ENCODE measurements around the gene LDLRAD2. TPM values are rescaled to one million over a fixed set of nuclear protein-coding genes. Genes with fewer than 3 reads are reported as not detected.
"Not testable (repeated sequence)": the region's sequence is repeated elsewhere in the genome, so short reads cannot be mapped to it uniquely, and the experiment has no call there.

The LDLRAD2 gene
- total RNA-seq, 1 donor from 2014 or later, result 0.38 TPM

- DNase-seq (peak; percentile 99), ATAC-seq (peak; percentile 94)
- no peak for TF ChIP-seq CTCF (IDR thresholded peaks at IDR 0.05)
- no peaks in the 10 kb centered on the region for H3K36me3 ChIP-seq
- no peaks in the 10 kb centered on the region for H3K27me3 ChIP-seq
- intact Hi-C loops (cut with DNase I), result no loop called here
- H3K9me3 ChIP-seq, result no peaks in the 10 kb centered on the region
- H3K27ac ChIP-seq, result peak within 1 kb of the TSS; percentile 100
- peak within 1 kb of the TSS; percentile 99 for H3K4me3 ChIP-seq
- H3K4me1 ChIP-seq, result peaks cover 24% of the 10 kb centered on the region
Observed at GRCh38 chr1:21782868-21783678, 29.0 kb upstream of the LDLRAD2 start, which contains the start of gene USP48. Gene USP48 (minus strand): TSS chr1:21783149. CDS start chr1:21782957, 192 bp downstream.

- Histone ChIP-seq H3K36me3 (no peaks in the 10 kb centered on the region), H3K27ac (peak overlapping the region; percentile 100), H3K4me3 (peak overlapping the region; percentile 99), H3K27me3 (no peaks in the 10 kb centered on the region), H3K9me3 (no peaks in the 10 kb centered on the region), H3K4me1 (peaks cover 24% of the 10 kb centered on the region)
- no peak for TF ChIP-seq CTCF (IDR thresholded peaks at IDR 0.05)
- ATAC-seq (no peak), DNase-seq (peak; percentile 66)
- intact Hi-C loops (cut with DNase I), result no loop called here
Observed at GRCh38 chr1:21783679-21784603, 28.1 kb upstream of the LDLRAD2 start.

GRCh38 chr1:21785764-21786163 is 26.3 kb upstream of the LDLRAD2 start:
- not testable (repeated sequence) for ATAC-seq, H3K27me3 ChIP-seq
- H3K4me1 ChIP-seq, result peaks cover 11% of the 10 kb centered on the region

GRCh38 chr1:21786640-21787039 is 25.4 kb upstream of the LDLRAD2 start:
- Histone ChIP-seq H3K4me1 (peaks cover 2% of the 10 kb centered on the region), H3K27me3 (no peaks in the 10 kb centered on the region), H3K9me3 (no peaks in the 10 kb centered on the region), H3K4me3 (no peak overlapping the region), H3K27ac (no peak overlapping the region), H3K36me3 (no peaks in the 10 kb centered on the region)
- no peak for TF ChIP-seq CTCF (IDR thresholded peaks at IDR 0.05)
- ATAC-seq (no peak), DNase-seq (no peak)
- intact Hi-C loops (cut with DNase I), result no loop called here

More at GRCh38 chr1:21785764-21786163, 26.3 kb upstream of the LDLRAD2 start:
- intact Hi-C loops (cut with DNase I); H3K9me3 ChIP-seq; H3K27ac ChIP-seq; H3K4me3 ChIP-seq; DNase-seq; H3K36me3 ChIP-seq: not testable (repeated sequence)

GRCh38 chr1:21793104-21793503 is 19.0 kb upstream of the LDLRAD2 start:
- intact Hi-C loops (cut with DNase I), result no loop called here
- Histone ChIP-seq H3K36me3 (no peaks in the 10 kb centered on the region), H3K4me3 (no peak overlapping the region), H3K27ac (no peak overlapping the region), H3K27me3 (no peaks in the 10 kb centered on the region), H3K4me1 (no peaks in the 10 kb centered on the region), H3K9me3 (no peaks in the 10 kb centered on the region)
- ATAC-seq (no peak), DNase-seq (no peak)
- TF ChIP-seq CTCF (IDR thresholded peaks at IDR 0.05), result no peak

- no peak for ATAC-seq
- no peaks in the 10 kb centered on the region for H3K4me1 ChIP-seq
- no peaks in the 10 kb centered on the region for H3K27me3 ChIP-seq
- H3K27ac ChIP-seq, result no peak overlapping the region
- no peak for TF ChIP-seq CTCF (IDR thresholded peaks at IDR 0.05)
- H3K9me3 ChIP-seq, result no peaks in the 10 kb centered on the region
- no peak for DNase-seq
- intact Hi-C loops (cut with DNase I), result no loop called here
- no peaks in the 10 kb centered on the region for H3K36me3 ChIP-seq
- no peak overlapping the region for H3K4me3 ChIP-seq
Observed at GRCh38 chr1:21794656-21795055, 17.4 kb upstream of the LDLRAD2 start.

Measured in upper lobe of right lung (tissue), 1 donor.